ENCODE data around the gene RBM20. TPM values are rescaled to one million over a fixed set of nuclear protein-coding genes. Genes with fewer than 3 reads are reported as not detected.

RBM20 gene
- total RNA-seq, 1 donor from 2014 or later: 0.02 TPM

DNA sequence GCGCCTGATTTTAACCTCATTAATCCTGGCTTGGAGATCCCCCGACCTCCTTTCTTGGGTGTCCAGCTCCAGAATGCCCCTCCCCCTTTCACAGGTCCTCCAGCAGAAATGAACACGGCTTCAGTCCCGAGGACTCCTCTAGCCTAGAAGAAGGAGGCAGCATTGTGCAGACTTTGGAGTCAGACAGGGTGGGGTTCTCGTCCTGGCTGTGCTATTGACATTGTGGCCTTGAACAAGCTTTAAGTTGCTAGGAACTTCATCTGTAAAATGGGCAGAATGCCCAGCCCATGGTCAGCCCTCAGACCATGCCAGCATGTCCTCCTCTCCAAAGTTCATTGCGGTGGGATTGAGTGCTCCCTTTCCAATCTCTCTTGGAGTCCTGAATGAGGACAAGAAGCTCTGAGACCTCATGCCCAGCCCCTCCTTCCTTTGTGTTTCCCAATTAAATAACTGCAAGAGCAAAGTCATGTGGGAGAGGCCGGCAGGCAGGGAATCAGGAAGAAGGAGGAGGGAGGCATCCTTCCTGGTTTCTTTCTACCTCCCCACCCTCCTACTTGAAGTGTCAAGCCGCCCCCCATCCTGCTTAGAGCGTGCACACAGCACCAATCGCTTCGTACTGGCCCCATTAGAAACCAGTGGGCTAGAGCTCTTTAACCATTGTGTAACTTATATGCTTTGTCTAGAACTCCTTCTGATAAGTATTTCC is 86.4 kb downstream of the RBM20 start:
- H3K36me3 Mint-ChIP-seq (ENCODE audit: low read depth): no peaks in the 10 kb centered on the region
- H3K9me3 Mint-ChIP-seq: no peaks in the 10 kb centered on the region
- intact Hi-C loops (cut with micrococcal nuclease): no loop called here
- no peak overlapping the region for H3K27ac Mint-ChIP-seq
- H3K4me1 Mint-ChIP-seq (ENCODE audit: low read depth): peaks cover 9% of the 10 kb centered on the region
- peaks cover 32% of the 10 kb centered on the region for H3K27me3 Mint-ChIP-seq (ENCODE audit: low read depth)
- DNase-seq (ENCODE audit: low spot score): no peak
- no peak overlapping the region for H3K4me3 Mint-ChIP-seq (ENCODE audit: low read depth)

DNA sequence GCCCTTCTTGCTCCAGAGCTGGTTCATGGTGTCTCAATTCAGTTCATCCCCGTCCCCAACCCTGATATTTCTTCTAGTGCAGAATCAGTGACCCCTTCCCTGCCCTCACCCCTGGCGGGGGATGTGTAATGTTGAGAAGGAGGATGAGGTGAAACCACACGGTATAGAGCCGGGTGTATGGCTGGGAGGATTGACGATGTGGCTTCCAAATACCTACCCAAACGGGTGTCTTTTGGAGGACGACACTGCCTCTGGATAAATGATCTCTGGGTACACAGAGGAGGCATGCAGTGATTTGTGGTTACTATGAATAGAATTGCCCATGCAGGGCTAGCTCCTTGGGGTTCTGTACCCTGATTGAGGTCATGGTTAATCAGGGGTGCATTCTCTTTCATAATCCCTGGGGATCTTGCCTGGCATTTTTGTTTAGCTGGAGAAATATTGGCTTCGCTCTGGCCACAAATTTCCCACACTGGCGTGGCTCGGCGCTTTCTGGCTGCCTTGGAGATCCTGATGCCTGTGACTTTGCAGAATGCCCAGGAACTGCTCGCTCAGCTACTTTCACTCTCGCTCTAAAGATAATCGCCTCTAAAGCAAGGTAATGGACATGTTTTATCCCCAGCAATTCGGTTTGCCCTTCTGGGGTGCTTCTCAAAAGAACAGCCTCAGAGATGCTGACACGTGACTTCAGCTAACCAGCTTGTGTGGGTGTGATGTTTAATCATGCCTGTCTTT is 89.2 kb downstream of the RBM20 start:
- intact Hi-C loops (cut with micrococcal nuclease): no loop called here
- H3K9me3 Mint-ChIP-seq: no peaks in the 10 kb centered on the region
- DNase-seq (ENCODE audit: low spot score): no peak
- peaks cover 7% of the 10 kb centered on the region for H3K4me1 Mint-ChIP-seq (ENCODE audit: low read depth)
- H3K36me3 Mint-ChIP-seq (ENCODE audit: low read depth): no peaks in the 10 kb centered on the region
- peak overlapping the region; percentile 10 for H3K4me3 Mint-ChIP-seq (ENCODE audit: low read depth)
- no peak overlapping the region for H3K27ac Mint-ChIP-seq
- H3K27me3 Mint-ChIP-seq (ENCODE audit: low read depth): peaks cover 38% of the 10 kb centered on the region

DNA sequence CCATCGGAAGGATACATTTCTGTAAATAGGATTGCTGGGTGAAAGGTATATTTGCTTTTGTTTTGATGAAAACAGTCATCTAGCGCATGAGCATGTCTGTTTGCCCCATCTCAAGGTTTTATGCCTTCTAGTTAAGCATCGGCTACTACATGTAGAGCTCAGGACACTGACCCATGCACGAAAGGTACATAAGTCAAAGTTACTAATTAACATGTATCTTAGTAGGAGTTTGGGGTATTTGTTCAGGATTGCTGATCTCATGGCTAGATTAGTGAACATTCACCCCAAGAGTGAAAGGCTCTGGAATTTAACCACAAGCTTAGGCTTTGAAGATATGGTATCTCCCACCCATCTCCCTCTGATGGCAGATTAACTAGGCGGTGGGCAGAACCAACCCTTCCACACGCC is 91.5 kb downstream of the RBM20 start:
- H3K9me3 Mint-ChIP-seq: no peaks in the 10 kb centered on the region
- no peak overlapping the region for H3K27ac Mint-ChIP-seq
- intact Hi-C loops (cut with micrococcal nuclease): no loop called here
- H3K4me3 Mint-ChIP-seq (ENCODE audit: low read depth): no peak overlapping the region
- no peak for DNase-seq (ENCODE audit: low spot score)
- H3K27me3 Mint-ChIP-seq (ENCODE audit: low read depth): peaks cover 38% of the 10 kb centered on the region
- peaks cover 12% of the 10 kb centered on the region for H3K4me1 Mint-ChIP-seq (ENCODE audit: low read depth)
- H3K36me3 Mint-ChIP-seq (ENCODE audit: low read depth): no peaks in the 10 kb centered on the region

DNA sequence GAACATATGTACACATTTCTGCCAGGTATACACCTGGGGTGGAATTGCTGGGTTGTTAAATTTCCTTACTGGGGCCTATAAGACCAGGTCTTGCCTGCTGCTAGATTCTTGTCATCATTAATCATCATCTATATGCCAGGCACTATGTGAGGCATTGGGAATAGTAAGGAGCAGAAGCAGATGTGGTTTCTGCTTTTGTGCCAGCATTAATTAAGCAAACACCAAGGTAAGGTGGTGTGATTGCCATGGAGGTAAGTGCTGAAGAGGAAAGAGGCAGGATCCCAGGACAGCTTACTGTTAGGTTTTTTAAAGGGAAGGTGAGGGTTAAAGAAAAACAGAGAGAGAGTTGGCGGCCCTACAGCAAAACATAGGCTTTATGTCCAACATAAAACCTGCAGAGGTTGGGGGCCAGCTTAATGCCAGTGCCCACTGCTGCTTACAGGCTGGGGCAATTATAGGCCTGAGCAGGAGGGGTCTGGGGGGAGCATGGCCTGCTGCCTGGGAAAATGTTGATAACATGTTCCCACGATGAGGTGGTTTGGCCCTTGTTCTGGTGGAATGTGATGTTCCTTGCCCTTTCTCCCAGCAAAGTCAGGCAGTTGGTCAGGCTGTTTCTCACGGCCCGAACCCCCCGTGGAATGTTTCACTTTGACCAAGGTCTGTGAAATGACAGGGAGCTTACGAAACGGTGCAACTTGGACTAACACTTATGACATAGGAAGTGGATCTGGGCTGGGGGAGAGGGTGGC is 93.9 kb downstream of the RBM20 start:
- H3K4me3 Mint-ChIP-seq (ENCODE audit: low read depth): no peak overlapping the region
- H3K27me3 Mint-ChIP-seq (ENCODE audit: low read depth): peaks cover 16% of the 10 kb centered on the region
- intact Hi-C loops (cut with micrococcal nuclease): no loop called here
- peaks cover 27% of the 10 kb centered on the region for H3K4me1 Mint-ChIP-seq (ENCODE audit: low read depth)
- no peaks in the 10 kb centered on the region for H3K36me3 Mint-ChIP-seq (ENCODE audit: low read depth)
- no peak for DNase-seq (ENCODE audit: low spot score)
- no peak overlapping the region for H3K27ac Mint-ChIP-seq
- no peaks in the 10 kb centered on the region for H3K9me3 Mint-ChIP-seq

DNA sequence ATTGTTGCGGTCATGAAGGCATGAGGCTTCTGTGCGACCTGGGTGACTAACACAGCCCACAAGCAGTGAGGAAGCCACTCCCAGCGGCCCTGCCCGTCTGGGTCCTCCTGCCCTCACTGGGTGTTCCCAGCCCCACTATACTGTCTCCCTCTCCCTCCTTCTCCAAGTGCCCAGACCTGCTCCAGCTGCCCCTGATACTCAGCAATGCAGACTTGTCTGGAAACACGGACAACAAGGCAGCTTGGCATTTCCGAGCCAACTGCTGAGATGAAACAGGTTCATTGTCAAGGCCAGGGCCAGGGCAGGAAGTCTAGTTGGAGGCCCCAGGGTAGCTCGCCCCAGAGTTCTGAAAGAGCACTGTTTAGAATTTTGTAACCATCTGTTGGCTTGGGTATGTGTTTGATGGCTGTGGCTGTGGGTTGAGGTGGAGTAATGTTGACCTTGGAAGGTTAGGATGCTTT is 95.7 kb downstream of the RBM20 start:
- Mint-ChIP-seq H3K9me3 (no peaks in the 10 kb centered on the region), H3K27ac (no peak overlapping the region), H3K4me3 (ENCODE audit: low read depth) (no peak overlapping the region), H3K36me3 (ENCODE audit: low read depth) (no peaks in the 10 kb centered on the region), H3K27me3 (ENCODE audit: low read depth) (peaks cover 9% of the 10 kb centered on the region), H3K4me1 (ENCODE audit: low read depth) (peaks cover 22% of the 10 kb centered on the region)
- no peak for DNase-seq (ENCODE audit: low spot score)
- intact Hi-C loops (cut with micrococcal nuclease): loop anchor here (10.0 kb wide), 1 partner anchor 335 kb away; the partner anchor contains the start of gene ADRA2A

DNA sequence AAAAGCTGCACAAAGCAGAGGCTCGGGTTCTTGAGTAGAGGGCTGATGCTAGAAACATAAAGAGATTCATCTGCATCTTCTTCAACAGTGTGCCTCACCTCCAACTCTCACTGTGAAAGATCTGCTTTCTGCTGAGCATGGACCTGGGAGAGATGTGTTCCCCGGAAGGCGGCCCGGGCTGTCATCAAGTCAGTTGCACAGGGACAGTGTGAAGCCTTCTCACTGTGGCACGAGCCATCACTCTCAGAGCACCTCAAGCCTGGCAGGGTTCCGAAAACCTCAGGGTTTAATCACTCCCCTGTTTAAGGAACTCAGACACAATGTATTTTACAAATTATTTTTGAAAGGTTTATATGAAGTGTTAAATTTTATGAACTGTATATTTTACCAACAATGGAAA is 98.7 kb downstream of the RBM20 start:
- no peak overlapping the region for H3K4me3 Mint-ChIP-seq (ENCODE audit: low read depth)
- DNase-seq (ENCODE audit: low spot score): no peak
- intact Hi-C loops (cut with micrococcal nuclease): loop anchor here (10.0 kb wide), 1 partner anchor 332 kb away; the partner anchor contains the start of gene ADRA2A

DNA sequence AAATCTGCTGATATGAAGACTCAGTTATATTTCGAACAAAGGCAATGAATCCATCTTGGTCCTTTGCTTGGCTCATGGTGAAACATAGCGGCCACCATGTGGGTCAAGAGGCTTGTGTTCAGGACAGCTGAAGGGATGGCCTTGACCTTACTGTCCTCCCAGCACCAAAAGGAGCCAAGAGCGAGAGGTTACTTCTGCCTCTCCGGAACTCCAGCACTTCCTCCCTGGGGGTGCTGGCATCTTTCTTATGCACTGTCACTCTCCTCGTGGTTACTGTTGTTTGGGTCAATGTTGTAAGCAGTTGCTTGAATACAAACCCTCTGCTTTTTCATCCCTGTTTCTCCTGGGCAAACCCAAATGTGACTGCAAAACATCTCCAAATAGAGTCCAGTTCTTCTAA is 100.6 kb downstream of the RBM20 start:
- Mint-ChIP-seq H3K27ac (no peak overlapping the region), H3K4me1 (ENCODE audit: low read depth) (peaks cover 41% of the 10 kb centered on the region), H3K9me3 (peaks cover 17% of the 10 kb centered on the region), H3K4me3 (ENCODE audit: low read depth) (no peak overlapping the region), H3K27me3 (ENCODE audit: low read depth) (no peaks in the 10 kb centered on the region), H3K36me3 (ENCODE audit: low read depth) (peaks cover 4% of the 10 kb centered on the region)
- DNase-seq (ENCODE audit: low spot score): no peak
- intact Hi-C loops (cut with micrococcal nuclease): loop anchor here (5.0 to 10.0 kb wide), 3 partner anchors 128 to 330 kb away; partner anchors contain the start of genes ADRA2A and PDCD4

More for the DNA sequence above, 98.7 kb downstream of the RBM20 start:
- Mint-ChIP-seq H3K4me1 (ENCODE audit: low read depth) (peaks cover 34% of the 10 kb centered on the region), H3K36me3 (ENCODE audit: low read depth) (no peaks in the 10 kb centered on the region), H3K27ac (no peak overlapping the region), H3K27me3 (ENCODE audit: low read depth) (no peaks in the 10 kb centered on the region), H3K9me3 (no peaks in the 10 kb centered on the region)

DNA sequence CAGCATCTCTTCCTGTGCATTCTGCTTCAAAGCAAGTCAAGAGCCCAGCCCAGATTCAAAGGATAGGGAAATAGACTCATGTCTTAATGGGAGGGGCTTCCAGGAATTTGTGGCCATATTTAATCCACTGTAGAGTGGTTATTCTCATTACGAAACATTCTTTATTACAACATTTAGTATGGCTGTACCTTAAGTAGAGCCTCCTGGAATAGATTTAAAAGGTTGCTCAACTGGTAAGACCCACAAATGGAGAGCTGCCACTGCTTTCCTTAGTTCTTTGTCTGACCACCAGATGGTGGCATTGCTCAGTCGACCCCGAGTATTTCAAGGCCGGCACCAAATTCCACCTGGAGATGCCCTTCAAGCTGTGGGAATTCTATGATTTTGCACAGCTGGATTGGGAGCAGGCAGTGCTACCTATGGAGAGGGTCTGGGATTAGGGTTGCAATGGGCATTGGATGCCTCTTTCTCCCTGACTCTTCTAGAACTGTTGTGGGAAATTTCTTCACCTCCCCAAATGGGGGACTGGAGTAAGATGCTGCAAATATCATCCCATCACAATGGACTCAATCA is 102.2 kb downstream of the RBM20 start:
- H3K36me3 Mint-ChIP-seq (ENCODE audit: low read depth): peaks cover 4% of the 10 kb centered on the region

DNA sequence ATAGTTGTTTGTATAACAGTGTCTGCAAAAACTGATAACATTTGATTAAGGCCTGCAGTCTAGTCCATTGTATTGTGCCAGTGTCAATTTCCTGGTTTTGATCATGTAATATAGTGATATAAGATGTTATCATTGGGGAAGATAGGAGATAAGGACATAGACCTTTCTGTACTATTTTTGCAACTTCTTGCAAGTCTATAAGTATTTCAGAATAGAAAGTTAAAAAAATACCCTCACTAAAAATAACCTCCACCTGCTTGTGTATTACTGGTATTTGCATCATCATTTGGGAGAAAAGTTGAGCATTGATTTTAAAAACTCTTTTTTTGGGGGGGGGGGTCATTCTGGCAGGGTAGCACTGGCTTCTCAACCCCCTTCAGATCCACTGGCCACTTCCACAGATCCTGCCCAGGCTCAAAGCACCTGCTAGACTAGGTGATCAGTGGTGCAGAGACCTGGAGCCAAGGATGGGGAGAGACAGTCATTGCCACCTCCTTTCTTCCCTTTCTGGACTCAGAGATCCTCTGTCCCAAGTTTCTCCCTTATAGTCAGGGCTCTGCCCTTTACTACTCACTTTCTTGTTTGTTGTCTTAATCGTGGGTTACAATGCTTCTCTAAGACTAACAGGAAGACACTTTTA is 103.0 kb downstream of the RBM20 start:
- intact Hi-C loops (cut with micrococcal nuclease): loop anchor here (1.0 to 10.0 kb wide), 7 partner anchors 27 to 328 kb away; partner anchors contain the start of genes ADRA2A and PDCD4
- H3K4me1 Mint-ChIP-seq (ENCODE audit: low read depth): peaks cover 41% of the 10 kb centered on the region
- peak overlapping the region; percentile 57 for H3K27ac Mint-ChIP-seq
- DNase-seq (ENCODE audit: low spot score): no peak
- H3K36me3 Mint-ChIP-seq (ENCODE audit: low read depth): peaks cover 4% of the 10 kb centered on the region
- peaks cover 19% of the 10 kb centered on the region for H3K9me3 Mint-ChIP-seq
- no peak overlapping the region for H3K4me3 Mint-ChIP-seq (ENCODE audit: low read depth)
- H3K27me3 Mint-ChIP-seq (ENCODE audit: low read depth): no peaks in the 10 kb centered on the region

More for the DNA sequence above, 102.2 kb downstream of the RBM20 start:
- peak; percentile 27 for DNase-seq (ENCODE audit: low spot score)
- no peak overlapping the region for H3K27ac Mint-ChIP-seq
- peaks cover 19% of the 10 kb centered on the region for H3K9me3 Mint-ChIP-seq
- intact Hi-C loops (cut with micrococcal nuclease): loop anchor here (1.0 to 10.0 kb wide), 6 partner anchors 56 to 328 kb away; partner anchors contain the start of genes ADRA2A and PDCD4
- H3K4me3 Mint-ChIP-seq (ENCODE audit: low read depth): no peak overlapping the region
- H3K4me1 Mint-ChIP-seq (ENCODE audit: low read depth): peaks cover 43% of the 10 kb centered on the region
- no peaks in the 10 kb centered on the region for H3K27me3 Mint-ChIP-seq (ENCODE audit: low read depth)

DNA sequence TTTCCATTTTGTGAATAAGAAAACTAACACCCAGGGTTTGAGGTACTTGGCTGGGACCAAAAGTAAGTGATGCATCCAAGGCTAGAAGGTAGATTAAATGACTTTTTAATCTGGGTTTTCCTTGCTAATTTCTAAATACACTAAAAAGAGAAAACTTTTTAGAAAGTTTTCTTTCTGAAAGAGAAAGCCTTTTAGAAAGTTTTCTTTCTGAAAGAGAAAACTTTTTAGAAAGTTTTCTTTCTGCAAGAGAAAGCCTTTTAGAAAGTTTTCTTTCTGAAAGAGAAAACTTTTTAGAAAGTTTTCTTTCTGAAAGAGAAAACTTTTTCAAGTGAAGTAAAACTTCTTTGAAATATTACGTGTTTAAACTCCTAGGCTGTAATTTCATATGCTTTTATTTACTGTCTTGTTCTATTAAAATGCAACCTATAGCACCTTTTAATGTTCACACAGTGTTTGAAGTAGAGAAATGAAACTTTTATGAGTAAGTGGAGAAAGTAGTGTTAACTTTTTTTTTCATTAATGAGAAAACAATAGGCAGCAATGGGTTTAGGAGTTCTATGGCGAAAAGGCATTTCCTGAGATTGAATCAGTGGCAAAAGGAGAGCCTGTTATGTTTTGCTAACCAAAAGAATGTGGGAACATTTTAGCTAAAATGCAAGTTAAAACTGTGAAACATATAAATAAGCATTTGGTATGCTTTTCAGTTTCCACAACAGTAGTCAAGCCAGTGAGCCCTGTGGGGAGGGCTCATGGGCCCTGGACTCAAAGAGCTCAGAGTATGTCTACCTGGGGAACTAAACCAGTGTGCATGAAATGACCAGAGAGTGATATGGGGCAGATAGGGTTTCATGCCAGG is 103.7 kb downstream of the RBM20 start:
- intact Hi-C loops (cut with micrococcal nuclease): loop anchor here (1.0 to 10.0 kb wide), 6 partner anchors 26 to 327 kb away; partner anchors contain the start of genes ADRA2A and PDCD4
- H3K4me1 Mint-ChIP-seq (ENCODE audit: low read depth): peaks cover 38% of the 10 kb centered on the region
- H3K36me3 Mint-ChIP-seq (ENCODE audit: low read depth): peaks cover 4% of the 10 kb centered on the region
- no peak overlapping the region for H3K4me3 Mint-ChIP-seq (ENCODE audit: low read depth)
- H3K9me3 Mint-ChIP-seq: peaks cover 19% of the 10 kb centered on the region
- no peak for DNase-seq (ENCODE audit: low spot score)
- H3K27me3 Mint-ChIP-seq (ENCODE audit: low read depth): no peaks in the 10 kb centered on the region
- peak overlapping the region; percentile 57 for H3K27ac Mint-ChIP-seq

DNA sequence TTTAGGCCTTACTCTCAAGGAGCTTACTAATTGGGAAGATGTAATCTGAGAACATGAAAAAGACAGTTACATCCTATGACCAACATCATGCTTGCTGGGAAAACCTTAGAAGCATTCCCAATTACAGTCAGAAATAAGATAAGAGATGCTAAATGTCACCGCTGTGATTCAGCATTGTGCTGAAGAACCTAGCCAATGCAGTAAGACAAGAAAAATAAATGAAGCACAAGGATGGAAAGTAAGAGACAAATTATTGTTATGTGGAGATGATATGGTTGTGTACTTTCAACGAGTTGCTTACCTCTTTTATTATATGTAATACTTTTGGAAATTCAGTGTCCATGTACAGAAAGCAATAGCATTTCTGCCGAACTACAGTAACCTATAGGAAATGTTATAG is 104.8 kb downstream of the RBM20 start:
- Mint-ChIP-seq H3K36me3 (ENCODE audit: low read depth) (peaks cover 4% of the 10 kb centered on the region), H3K27me3 (ENCODE audit: low read depth) (no peaks in the 10 kb centered on the region), H3K27ac (no peak overlapping the region), H3K9me3 (peaks cover 19% of the 10 kb centered on the region), H3K4me3 (ENCODE audit: low read depth) (no peak overlapping the region), H3K4me1 (ENCODE audit: low read depth) (peaks cover 43% of the 10 kb centered on the region)
- intact Hi-C loops (cut with micrococcal nuclease): loop anchor here (5.0 to 10.0 kb wide), 3 partner anchors 123 to 326 kb away; partner anchors contain the start of genes ADRA2A and PDCD4
- no peak for DNase-seq (ENCODE audit: low spot score)
